GM18858 (cell line): ENCODE measurements around the gene POU6F2.
"Not testable (repeated sequence)": the region's sequence is repeated elsewhere in the genome, so short reads cannot be mapped to it uniquely, and the experiment has no call there.

Experiments
- ATAC-seq: cut with Tn5 transposase; IDR thresholded peaks from one replicate; pipeline ENCODE4 v1.9.1; 2021; ENCODE audit not compliant: unreplicated experiment

POU6F2 gene

DNA sequence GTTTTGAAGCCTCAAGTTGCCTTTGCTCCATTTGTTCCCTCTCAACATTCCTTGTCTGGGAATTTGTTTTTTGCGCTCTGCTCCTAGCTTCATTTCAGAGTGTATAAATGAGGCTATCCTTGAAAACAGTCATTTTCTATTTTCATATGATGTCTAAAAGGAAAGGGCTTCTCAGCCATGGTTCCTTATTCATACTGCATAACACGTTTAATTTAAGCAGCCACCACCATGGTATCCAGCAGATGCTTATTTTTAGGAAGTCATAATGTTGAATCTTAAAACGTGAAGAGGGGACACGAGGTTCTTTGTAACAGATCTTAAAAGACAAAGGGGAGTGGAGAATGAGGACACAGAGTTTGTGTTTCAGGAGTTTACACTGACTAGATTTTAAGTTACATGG, 14.5 kb downstream of the POU6F2 start:
- ATAC-seq, result no peak

DNA sequence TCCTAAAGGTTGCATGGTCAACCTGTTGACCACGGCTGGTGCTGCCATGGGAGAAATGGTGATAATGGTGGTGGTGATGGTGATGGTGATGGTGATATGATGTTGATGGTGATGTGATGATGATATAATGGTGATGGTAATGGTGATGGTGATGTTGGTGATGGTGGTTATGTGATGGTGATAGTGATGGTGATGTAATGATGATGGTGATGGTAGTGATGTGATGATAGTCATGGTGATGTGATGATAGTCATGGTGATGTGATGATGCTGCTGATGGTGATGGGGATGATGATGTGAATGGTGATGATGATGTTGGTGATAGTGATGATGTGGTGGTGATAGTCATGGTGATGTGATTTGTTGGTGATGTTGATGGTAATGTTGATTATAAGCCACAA, 23.9 kb downstream of the POU6F2 start:
- ATAC-seq, result no peak

DNA sequence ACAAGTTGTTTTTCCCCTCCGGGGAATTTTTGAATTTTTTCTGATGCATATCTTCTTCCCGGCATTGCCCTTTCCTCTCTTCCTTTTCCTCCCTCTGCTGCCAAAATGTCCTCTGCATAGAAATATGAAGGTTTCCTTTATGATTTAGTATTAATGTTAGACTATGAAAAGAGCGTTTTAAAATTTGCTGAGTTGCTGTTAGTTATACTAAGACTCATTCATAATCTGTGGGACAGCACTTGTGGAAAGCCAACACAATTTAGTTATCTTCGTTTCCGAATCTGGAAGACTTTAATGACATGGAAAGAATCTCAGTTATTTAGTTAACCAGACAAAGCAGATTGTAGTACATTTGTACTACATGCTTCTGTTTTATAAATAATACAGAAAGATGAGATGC, 25.0 kb downstream of the POU6F2 start:
- ATAC-seq, result no peak

DNA sequence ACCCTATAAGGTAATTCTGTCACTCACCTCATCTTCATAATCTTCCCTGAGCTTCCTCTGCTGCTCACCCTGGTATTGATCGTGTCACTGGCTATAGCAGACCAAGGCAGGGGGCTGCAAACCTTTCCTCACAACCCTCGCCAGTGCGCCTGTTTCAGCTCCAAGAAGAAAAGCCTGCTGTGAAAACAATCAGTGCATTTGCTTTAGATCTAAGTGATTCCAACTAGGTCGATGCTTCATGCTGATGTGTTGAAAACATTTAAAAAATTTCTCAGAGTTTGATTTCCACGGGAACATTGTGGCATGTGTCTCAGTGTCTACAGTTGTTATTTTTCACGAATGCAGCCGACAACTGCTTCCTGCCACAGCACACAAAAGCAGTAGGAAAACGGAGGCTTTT, 27.3 kb downstream of the POU6F2 start:
- no peak for ATAC-seq

DNA sequence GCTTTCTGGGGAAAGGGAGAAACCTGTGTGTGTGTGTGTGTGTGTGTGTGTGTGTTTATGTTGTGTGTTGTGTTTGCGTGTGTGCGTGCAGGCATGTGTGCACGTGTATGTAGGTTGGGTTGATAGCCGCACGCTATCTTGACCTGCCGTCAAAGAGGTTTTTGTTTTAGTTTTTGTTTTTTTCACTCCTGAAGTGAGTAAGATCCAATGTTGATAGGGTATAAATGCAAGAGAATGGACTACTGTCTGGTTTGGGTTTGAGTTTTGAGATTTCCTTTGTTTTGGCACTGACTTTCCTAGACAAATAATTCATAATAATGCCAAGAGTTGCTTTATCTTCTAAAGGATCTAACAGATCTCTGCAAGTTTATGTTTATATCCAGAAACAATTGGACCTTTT, 27.8 kb downstream of the POU6F2 start:
- no peak for ATAC-seq

DNA sequence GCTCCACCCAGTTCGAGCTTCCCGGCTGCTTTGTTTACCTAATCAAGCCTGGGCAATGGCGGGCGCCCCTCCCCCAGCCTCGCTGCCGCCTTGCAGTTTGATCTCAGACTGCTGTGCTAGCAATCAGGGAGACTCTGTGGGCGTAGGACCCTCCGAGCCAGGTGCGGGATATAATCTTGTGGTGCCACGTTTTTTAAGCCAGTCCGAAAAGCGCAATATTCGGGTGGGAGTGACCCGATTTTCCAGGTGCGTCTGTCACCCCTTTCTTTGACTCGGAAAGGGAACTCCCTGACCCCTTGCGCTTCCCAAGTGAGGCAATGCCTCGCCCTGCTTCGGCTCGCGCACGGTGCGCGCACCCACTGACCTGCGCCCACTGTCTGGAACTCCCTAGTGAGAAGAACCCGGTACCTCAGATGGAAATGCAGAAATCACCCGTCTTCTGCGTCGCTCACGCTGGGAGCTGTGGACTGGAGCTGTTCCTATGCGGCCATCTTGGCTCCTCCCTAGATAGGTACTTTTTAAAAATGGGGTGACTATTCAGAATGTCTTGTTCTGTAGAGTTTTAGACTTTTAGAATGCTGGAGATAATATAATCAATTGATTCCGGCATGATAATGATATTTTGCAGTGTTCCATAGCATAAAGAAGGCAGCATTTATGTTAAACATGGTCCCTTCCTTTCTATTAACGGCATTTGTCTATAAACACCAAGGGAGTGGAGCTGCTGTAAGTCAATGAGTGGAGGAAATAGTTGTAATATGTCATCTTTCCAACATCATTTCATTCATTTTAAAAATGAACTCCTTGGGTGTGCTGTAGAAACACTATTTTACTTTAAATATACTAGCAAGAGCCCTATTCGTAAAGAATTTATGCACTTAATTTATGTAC, 35.6 kb downstream of the POU6F2 start:
- ATAC-seq, result not testable (repeated sequence)

DNA sequence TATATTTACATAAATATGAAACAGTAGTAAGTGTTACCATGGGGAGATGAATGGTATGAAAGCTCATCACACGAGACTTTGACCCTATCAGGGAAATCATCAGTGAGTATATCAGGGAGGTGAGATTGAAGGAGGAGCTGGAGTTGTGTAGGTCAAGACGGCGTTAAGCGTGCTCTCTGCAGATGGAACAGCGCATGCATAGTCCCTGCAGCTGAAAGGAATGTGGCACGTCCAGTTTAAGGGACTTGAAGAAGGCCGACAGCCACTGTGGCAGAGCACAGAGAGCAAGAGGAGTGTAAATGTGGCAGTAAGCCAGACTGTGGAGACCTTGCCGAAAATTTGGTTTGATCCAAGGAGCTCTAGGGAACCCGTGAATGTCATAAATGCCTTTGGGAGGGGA, 38.9 kb downstream of the POU6F2 start:
- no peak for ATAC-seq

DNA sequence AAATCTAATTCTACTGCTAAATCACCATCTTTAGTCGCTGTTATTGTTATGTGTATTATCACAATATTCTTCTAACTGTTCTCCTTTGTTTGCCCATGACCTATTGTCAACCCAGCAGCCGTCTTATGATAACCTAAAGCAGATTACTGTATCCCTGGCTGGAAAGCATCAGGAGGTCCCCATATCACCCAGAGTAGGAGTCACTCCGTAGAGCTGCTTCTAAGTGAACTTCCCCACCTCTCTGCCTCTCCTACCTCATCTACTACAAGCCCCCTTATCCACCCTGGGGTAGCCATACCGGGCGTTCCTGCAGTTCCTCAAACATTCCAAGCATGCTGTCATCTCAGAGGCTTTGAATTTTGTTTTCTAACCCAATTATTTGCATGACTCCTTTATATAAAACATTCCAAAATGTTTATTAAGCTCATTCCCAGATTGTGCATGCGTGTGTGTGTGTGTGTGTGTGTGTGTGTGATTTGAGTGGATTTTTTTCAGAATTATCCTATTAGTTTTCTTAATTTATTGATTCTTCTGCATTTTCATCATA, 39.7 kb downstream of the POU6F2 start:
- no peak for ATAC-seq

DNA sequence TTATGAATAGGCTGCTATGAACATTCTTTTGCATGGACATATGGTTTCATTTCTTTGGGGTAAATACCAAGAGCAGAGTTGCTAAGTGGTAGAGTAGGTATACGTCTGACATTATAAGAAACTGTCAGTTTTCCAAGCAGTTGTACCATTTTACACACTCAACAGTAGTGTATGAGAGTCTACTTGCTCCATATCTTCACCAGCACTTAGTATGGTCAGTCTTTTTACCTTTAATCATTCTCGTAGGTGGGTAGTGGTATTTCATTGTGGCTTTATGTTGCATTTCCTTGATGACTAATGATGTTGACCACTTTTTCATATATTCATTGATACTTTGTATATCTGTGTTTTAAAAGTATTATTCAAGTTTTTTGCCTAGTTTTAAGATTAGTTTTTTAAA, 45.1 kb downstream of the POU6F2 start:
- no peak for ATAC-seq

DNA sequence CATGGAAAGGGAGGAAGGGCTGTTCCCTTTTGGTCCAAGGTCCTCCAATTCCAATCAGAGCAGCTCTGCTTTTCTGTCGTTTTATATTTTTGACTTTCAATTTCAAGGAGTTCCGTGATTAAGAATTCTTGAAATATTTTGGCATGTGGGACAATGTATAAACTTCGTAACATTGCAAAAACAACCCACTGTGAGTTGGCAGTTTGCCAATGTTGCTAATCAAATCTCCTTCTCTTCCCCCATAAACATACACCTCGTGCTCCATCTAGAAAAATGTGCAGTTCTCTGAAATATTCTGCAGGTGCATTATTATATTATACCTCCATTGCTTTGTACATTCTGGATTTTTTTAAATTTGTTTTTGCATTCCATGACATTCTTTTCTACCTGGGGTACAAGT, 49.8 kb downstream of the POU6F2 start:
- ATAC-seq, result no peak

DNA sequence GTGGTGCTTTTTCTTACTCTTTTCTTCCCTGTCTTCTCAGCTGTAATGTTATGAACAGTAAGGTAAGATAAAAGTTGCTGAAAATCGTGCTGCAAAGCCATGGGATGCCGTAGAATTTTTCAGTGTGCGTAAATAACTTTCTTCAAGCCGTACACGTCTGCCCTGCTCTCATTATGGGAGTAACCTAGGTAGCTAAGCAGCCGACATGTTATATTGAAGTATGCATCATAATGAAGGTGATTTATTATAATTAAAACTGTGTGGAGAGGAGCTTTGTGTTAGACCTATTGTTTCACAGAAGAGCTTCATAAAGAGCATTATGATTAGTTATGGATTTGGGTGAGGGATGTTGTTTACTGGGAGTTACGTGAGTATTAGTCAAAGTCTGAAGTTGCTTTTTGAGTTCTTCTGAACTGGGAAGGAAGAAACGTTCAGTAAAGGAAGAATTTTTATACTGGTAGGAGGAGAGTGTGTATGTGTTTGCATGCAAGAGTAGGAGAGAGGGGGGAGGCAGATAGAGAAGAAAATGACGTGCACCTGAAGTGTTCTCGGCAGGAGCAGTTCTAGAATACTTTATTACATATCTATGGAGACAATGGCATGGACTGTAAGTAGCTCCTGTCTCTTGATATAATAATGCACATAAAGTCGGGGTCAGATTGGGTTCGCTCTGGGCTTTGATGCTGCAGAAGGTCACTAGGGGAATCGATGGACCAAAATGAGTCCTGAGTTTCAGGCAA, 56.3 kb downstream of the POU6F2 start:
- no peak for ATAC-seq

DNA sequence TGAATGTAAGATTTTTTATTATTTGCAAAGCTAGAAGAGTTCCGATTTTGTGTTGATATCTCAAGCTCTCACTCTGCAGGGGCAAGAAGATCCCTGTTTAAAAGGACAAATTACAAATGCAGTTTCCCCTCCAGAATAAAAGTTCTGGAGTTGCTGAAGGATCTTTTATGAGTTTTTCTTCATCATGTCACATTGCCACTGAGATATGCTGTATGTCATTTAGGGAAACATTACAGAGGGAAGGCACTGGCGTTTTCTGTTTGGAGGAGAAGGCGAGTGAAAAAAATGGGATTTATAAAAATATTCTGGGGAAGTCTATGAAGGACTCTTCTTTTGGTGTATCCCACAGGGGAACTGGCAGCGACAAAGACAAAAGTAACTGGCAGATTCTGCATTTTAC, 57.4 kb downstream of the POU6F2 start:
- no peak for ATAC-seq

DNA sequence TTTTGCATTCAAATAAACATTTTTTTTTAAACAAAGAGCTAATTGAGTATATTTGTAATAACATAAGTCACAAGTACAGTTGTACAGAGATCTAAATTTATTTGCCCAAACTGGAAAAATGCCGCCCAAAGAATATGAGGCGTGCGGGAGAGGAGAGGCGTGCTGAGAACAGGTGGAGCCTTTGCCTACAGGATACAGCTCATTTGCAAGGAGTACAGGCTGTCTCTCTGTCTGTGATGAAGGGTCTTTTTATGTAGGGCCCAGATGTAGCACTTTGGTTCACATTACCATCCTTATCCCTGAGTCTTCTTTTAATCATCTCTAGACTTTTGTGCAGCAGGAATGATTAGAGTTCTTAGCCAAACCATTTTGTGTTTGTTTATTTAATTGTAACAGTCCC, 58.2 kb downstream of the POU6F2 start:
- ATAC-seq, result no peak

DNA sequence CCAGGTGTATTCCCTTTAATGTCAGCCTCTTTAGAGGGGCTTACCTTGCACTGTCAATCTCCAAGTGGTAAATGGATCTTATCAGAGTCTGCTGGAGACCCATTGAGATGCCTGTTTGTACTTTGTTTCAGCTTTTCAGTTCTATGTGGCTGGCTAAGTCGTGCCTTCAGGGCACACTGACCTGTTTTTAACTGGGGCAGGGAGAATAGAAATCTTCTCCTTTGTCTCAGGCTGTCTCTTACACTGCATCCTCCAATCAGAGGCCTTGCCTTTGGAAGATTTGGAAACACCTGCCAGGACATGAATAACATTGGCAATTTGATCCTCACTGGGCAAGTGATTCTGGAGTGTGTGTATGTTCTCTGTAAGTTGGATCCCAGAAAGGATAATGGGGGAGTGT, 65.0 kb downstream of the POU6F2 start:
- no peak for ATAC-seq

DNA sequence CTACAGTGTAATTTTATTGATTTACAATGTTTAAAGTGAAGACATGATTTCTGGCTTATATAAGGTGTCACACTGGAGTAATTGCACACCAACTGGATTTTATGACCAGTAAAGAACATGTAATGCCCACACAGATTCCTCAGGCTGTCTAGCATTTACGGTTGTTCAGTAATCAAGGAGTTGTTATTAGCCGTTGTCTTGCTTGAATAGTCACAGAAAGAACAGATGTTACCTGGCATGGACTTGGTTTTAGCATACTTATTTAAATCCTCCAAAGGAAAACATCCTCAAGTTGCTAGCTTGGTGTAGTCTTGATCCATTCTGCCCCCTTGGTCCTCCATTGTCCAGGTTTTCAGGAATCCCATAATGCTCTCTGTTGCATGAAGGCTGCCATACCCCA, 65.8 kb downstream of the POU6F2 start:
- ATAC-seq, result no peak

DNA sequence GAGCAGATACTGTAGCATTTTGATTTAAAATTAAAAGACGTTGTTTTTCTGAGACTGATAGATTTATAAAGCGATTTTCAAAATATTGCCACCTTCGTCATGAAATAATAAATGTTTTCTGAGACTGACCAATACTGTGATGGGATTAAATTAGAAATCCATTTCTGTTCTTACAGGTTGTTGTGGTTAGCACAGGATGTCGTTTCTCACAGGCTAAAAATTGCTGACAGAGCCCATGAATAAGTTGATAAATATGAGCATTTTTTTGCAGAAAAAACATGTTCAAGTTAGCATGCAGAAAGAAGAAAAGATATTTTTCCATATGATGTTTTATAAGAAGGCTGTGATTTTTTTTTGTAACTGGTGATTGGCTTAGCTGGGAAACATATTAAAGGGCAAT, 66.8 kb downstream of the POU6F2 start:
- no peak for ATAC-seq

DNA sequence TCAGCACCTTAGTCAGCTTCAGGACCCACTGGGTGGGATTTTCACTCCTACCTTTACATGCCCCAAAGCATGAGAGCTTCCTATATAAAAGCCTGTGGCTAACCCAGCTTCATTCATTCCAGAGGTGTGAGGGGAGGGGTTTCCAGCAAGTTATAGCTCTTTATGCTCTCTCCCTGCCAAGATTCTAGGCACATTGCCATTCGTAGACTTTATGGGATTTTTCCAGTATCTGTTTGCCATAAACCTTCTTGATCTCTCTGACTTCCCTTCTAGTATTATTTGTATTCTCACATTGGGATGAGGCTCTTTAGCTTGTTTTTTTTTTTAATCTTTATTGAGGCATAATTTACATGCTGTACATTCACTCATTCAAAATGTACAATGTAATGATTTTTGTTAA, 67.5 kb downstream of the POU6F2 start:
- ATAC-seq, result no peak

DNA sequence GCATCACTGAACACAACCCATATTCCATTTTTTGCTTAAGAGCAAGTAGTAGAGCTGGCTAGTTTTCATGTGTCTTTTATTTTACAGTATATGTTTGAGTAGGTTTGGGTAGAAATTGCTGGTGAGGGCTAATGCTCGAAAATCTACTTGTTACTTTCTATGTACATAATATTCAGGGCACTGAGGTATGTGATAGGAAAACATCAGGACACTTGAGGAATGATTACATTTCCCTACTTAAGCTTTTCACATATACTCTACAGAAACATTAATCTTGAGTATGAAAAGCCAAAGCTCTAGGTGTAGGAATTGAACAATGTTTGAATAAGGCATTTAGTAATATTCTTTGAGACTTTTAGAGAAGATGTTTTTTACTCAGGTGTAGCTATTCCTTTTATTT, 73.6 kb downstream of the POU6F2 start:
- ATAC-seq, result no peak

DNA sequence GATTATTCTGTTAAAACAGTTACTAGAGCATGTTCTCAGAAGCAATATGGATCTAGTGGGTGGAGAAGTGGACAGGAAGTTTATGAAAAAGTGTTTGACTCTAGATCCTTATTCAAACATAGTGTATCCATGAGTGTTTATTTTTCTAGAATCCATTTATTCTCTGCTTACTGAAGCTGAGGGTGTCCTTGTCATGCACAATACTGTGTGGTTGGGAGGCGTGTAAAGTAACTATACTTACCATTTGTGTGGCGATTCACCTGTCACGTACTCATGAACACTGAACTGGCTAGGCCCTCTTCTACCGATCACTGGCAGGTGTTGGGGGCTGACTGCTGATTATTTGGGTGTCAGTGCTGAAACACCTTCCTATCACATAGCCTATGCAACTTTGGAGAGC, 74.0 kb downstream of the POU6F2 start:
- no peak for ATAC-seq

DNA sequence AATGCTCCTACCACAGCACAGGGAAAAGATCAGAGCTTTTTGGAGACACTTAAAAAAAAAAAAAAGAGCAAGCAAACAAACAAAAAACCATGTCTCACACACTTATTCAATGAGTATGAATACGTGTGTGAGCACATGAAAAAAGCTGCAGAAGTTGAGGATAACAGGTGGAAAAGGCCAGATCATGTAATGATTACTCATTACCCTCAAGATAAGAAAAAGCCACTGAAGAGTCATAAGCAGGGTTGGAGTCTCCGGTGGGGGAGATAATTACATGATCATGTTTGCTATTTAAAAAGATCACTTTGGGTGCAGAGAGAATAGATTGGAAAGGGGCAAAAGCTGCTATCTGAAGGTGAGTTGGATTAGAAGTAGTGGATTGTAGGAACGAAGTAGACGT, 77.0 kb downstream of the POU6F2 start:
- no peak for ATAC-seq

DNA sequence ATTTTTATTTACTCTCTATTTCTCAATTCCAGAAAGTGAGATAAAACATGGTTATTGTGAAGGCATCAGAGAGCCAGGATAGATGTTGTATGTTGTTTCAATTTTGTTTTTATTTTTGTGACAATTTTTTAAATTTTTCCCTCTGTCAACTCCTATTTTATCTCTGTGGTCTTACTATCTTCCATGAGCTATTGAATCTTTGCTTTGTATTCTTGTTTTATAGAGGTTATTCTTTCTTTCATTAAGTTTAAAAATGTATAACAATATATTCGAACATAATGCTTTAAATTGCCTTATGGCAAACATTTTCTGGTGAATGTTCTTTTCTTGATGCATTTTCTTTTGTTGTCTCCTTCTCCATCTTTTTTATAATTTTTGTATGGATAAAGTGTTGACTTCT, 78.4 kb downstream of the POU6F2 start:
- no peak for ATAC-seq

DNA sequence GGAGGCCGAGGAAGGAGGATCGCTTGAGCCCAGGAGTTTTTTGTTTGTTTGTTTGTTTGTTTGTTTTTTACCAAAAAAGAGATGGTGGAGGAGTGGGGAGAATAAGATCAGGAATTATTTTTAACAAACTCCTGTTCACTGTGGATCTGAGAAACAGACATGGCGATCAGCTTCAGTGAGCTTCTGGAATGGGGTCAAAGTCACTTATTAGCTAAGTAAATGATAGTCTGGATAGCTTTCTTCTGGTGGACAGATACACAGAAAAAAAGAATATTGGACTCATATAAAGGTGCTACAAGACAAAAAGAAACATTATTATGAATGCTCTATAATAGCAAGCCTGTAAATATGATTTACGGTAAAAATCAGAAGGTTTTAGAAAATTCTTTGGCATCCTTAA, 85.1 kb downstream of the POU6F2 start:
- ATAC-seq, result no peak
